Astrocyte (in vitro differentiated cells and primary cell): ENCODE results near the gene EFCAB13. TPM values are rescaled to one million over a fixed set of nuclear protein-coding genes. Genes with fewer than 3 reads are reported as not detected.

Experiments
- DNase-seq: peaks from one replicate; pipeline ENCODE4 v3.0.0-alpha.2; 2010; ENCODE audit warnings: low read depth
- FAIRE-seq: peaks from 2 replicates; lab custom pipeline; 2011; peaks lifted over from hg19 to GRCh38; lab: Jason Lieb, UNC
- H2AFZ ChIP-seq: 2 replicates; pipeline ENCODE4 v1.6.0; 2012; ENCODE audit warnings: low read depth, low read length, inconsistent platforms
- H3K27ac ChIP-seq: 2 replicates; pipeline ENCODE4 v1.5.1; 2011; ENCODE audit warnings: low read depth, low read length, inconsistent platforms
- H3K27me3 ChIP-seq: 2 replicates; pipeline ENCODE4 v1.6.0; 2011; ENCODE audit warnings: low read length, inconsistent platforms; ENCODE audit not compliant: insufficient read depth
- H3K36me3 ChIP-seq: 2 replicates; pipeline ENCODE4 v1.5.1; 2011; ENCODE audit warnings: low read length, inconsistent platforms; ENCODE audit not compliant: insufficient read depth
- H3K4me1 ChIP-seq: 2 replicates; pipeline ENCODE4 v1.5.1; 2011; ENCODE audit warnings: low read length, inconsistent platforms; ENCODE audit not compliant: insufficient read depth
- H3K4me2 ChIP-seq: 2 replicates; pipeline ENCODE4 v1.6.0; 2012; ENCODE audit warnings: low read length, inconsistent platforms
- H3K4me3 ChIP-seq: 2 replicates; pipeline ENCODE4 v1.5.1; 2011; ENCODE audit warnings: low read depth, mild to moderate bottlenecking, low read length, inconsistent platforms; ENCODE audit not compliant: insufficient read depth
- H3K79me2 ChIP-seq: 2 replicates; pipeline ENCODE4 v1.6.0; 2012; ENCODE audit warnings: mild to moderate bottlenecking, low read length, inconsistent platforms; ENCODE audit not compliant: insufficient read depth
- H3K9ac ChIP-seq: 2 replicates; pipeline ENCODE4 v1.6.0; 2012; ENCODE audit warnings: mild to moderate bottlenecking, low read length, inconsistent platforms
- H3K9me3 ChIP-seq: 2 replicates; pipeline ENCODE4 v1.5.1; 2012; ENCODE audit warnings: low read depth, mild to moderate bottlenecking, low read length, inconsistent platforms; ENCODE audit not compliant: insufficient read depth
- H4K20me1 ChIP-seq: 2 replicates; pipeline ENCODE4 v1.6.0; 2012; ENCODE audit warnings: low read length, inconsistent platforms; ENCODE audit not compliant: insufficient read depth
- H3K27ac Mint-ChIP-seq: one replicate; pipeline ENCODE4 v1.8.0; 2021; ENCODE audit warnings: mild to moderate bottlenecking, mixed read lengths; ENCODE audit not compliant: unreplicated experiment
- H3K27me3 Mint-ChIP-seq: one replicate; pipeline ENCODE4 v1.8.0; 2021; ENCODE audit warnings: low read depth, mixed read lengths; ENCODE audit not compliant: unreplicated experiment
- H3K36me3 Mint-ChIP-seq: one replicate; pipeline ENCODE4 v1.8.0; 2021; ENCODE audit warnings: low read depth, mixed read lengths; ENCODE audit not compliant: unreplicated experiment
- H3K4me1 Mint-ChIP-seq: one replicate; pipeline ENCODE4 v1.8.0; 2021; ENCODE audit warnings: low read depth, mixed read lengths; ENCODE audit not compliant: unreplicated experiment
- H3K4me3 Mint-ChIP-seq: one replicate; pipeline ENCODE4 v1.8.0; 2021; ENCODE audit warnings: mild to moderate bottlenecking, moderate library complexity, mixed read lengths; ENCODE audit not compliant: unreplicated experiment
- H3K9me3 Mint-ChIP-seq: one replicate; pipeline ENCODE4 v1.8.0; 2021; ENCODE audit warnings: mild to moderate bottlenecking, mixed read lengths; ENCODE audit not compliant: unreplicated experiment
- CTCF ChIP-seq: IDR thresholded peaks from 2 replicates; pipeline ENCODE4 v1.5.1; 2011; ENCODE audit warnings: low read depth, mild to moderate bottlenecking, inconsistent platforms, low read length, moderate library complexity; ENCODE audit not compliant: insufficient read depth
- EZH2 ChIP-seq: IDR thresholded peaks from 2 replicates; pipeline ENCODE4 v1.6.1; 2012; ENCODE audit warnings: mild to moderate bottlenecking, low read length, inconsistent platforms; ENCODE audit not compliant: insufficient read depth
- total RNA-seq: library from RNA; stranded (reverse); gene quantifications from 2 replicates; pipeline ENCODE4 v1.2.1, GENCODE V29; 2021

EFCAB13 gene
- total RNA-seq, 1 donor from 2014 or later = 0.66 TPM

GRCh38 chr17:47277921-47278320 is 45.8 kb upstream of the EFCAB13 start:
- Mint-ChIP-seq H3K36me3 (peaks cover 11% of the 10 kb centered on the region), H3K9me3 (peaks cover 3% of the 10 kb centered on the region), H3K4me1 (peaks cover 74% of the 10 kb centered on the region), H3K27me3 (no peaks in the 10 kb centered on the region), H3K27ac (peak overlapping the region; percentile 100), H3K4me3 (no peak overlapping the region)
- TF ChIP-seq CTCF (no peak), EZH2 (no peak)
- H4K20me1 ChIP-seq = no peaks in the 10 kb centered on the region
- H3K4me3 ChIP-seq = no peak overlapping the region
- H3K4me1 ChIP-seq = peaks cover 55% of the 10 kb centered on the region
- no peaks in the 10 kb centered on the region for H3K36me3 ChIP-seq
- peak overlapping the region; percentile 82 for H3K9ac ChIP-seq
- H2AFZ ChIP-seq = no peak overlapping the region
- H3K27ac ChIP-seq = no peak overlapping the region
- H3K79me2 ChIP-seq = no peaks in the 10 kb centered on the region
- FAIRE-seq = no peak
- no peak overlapping the region for H3K4me2 ChIP-seq
- H3K27me3 ChIP-seq = no peaks in the 10 kb centered on the region
- no peaks in the 10 kb centered on the region for H3K9me3 ChIP-seq
- no peak for DNase-seq

GRCh38 chr17:47278561-47278960 is 45.2 kb upstream of the EFCAB13 start:
- Mint-ChIP-seq H3K4me3 (peak overlapping the region; percentile 7), H3K36me3 (peaks cover 13% of the 10 kb centered on the region), H3K27me3 (no peaks in the 10 kb centered on the region), H3K4me1 (peaks cover 72% of the 10 kb centered on the region), H3K9me3 (peaks cover 3% of the 10 kb centered on the region), H3K27ac (peak overlapping the region; percentile 100)
- Histone ChIP-seq H3K9ac (peak overlapping the region; percentile 82), H3K4me1 (peaks cover 55% of the 10 kb centered on the region), H3K36me3 (no peaks in the 10 kb centered on the region), H3K79me2 (no peaks in the 10 kb centered on the region), H3K27me3 (no peaks in the 10 kb centered on the region), H2AFZ (no peak overlapping the region), H3K27ac (peak overlapping the region; percentile 95), H3K4me3 (peak overlapping the region; percentile 2), H3K9me3 (no peaks in the 10 kb centered on the region), H3K4me2 (peak overlapping the region; percentile 63), H4K20me1 (no peaks in the 10 kb centered on the region)
- TF ChIP-seq EZH2 (no peak), CTCF (no peak)
- no peak for DNase-seq
- no peak for FAIRE-seq

GRCh38 chr17:47279062-47279801 is 44.5 kb upstream of the EFCAB13 start:
- H3K9ac ChIP-seq = peak overlapping the region; percentile 82
- H2AFZ ChIP-seq = no peak overlapping the region
- peak overlapping the region; percentile 66 for H3K4me3 Mint-ChIP-seq
- no peaks in the 10 kb centered on the region for H3K27me3 Mint-ChIP-seq
- no peaks in the 10 kb centered on the region for H3K79me2 ChIP-seq
- peaks cover 55% of the 10 kb centered on the region for H3K4me1 ChIP-seq
- no peaks in the 10 kb centered on the region for H3K27me3 ChIP-seq
- no peaks in the 10 kb centered on the region for H4K20me1 ChIP-seq
- DNase-seq (peak; percentile 99), FAIRE-seq (peak; percentile 94)
- peak overlapping the region; percentile 2 for H3K4me3 ChIP-seq
- no peaks in the 10 kb centered on the region for H3K36me3 ChIP-seq
- peak overlapping the region; percentile 63 for H3K4me2 ChIP-seq
- H3K4me1 Mint-ChIP-seq = peaks cover 65% of the 10 kb centered on the region
- peak overlapping the region; percentile 95 for H3K27ac ChIP-seq
- peaks cover 3% of the 10 kb centered on the region for H3K9me3 Mint-ChIP-seq
- no peak for TF ChIP-seq EZH2
- no peak for TF ChIP-seq CTCF
- H3K27ac Mint-ChIP-seq = peak overlapping the region; percentile 100
- peaks cover 17% of the 10 kb centered on the region for H3K36me3 Mint-ChIP-seq
- H3K9me3 ChIP-seq = no peaks in the 10 kb centered on the region
